A549 (cell line): Measurements from ENCODE around the gene TSPAN15.
A peak's percentile ranks its signal among the peaks of the same experiment; 100 is the strongest.

Experiments
- CTCF ChIP-seq: fragments of >200 bp; sonication (Bioruptor Twin); formaldehyde crosslinking; IDR thresholded peaks from 3 replicates; pipeline ENCODE4 v1.5.1; 2016
- EHMT2 ChIP-seq: fragments of 200-600 bp; sonication (generic); IDR thresholded peaks from 2 replicates; pipeline ENCODE4 v1.6.1; 2016; ENCODE audit warnings: antibody characterized with exemption, low read depth, mild to moderate bottlenecking, moderate library complexity
- HDAC2 ChIP-seq: fragments of 200-600 bp; sonication (generic); IDR thresholded peaks from 2 replicates; pipeline ENCODE4 v1.6.1; 2016
- HMGXB4 ChIP-seq: fragments of 250-450 bp; sonication (Bioruptor Pico); IDR thresholded peaks from 2 replicates; pipeline ENCODE4 v1.5.0; 2021; ENCODE audit warnings: mild to moderate bottlenecking, moderate library complexity, borderline replicate concordance
- HOXA7 ChIP-seq: fragments of 250-450 bp; sonication (Bioruptor Pico); IDR thresholded peaks from 2 replicates; pipeline ENCODE4 v1.5.0; 2020; ENCODE audit warnings: mild to moderate bottlenecking, moderate library complexity
- MAX ChIP-seq: IDR thresholded peaks from 2 replicates; pipeline ENCODE4 v1.6.1; 2012
- NPAS2 ChIP-seq: fragments of 250-450 bp; sonication (Bioruptor Pico); IDR thresholded peaks from 2 replicates; pipeline ENCODE4 v1.8.0; 2022; ENCODE audit warnings: mild to moderate bottlenecking, moderate library complexity, borderline replicate concordance
- NR3C1 ChIP-seq: fragments of >200 bp; sonication (Bioruptor Twin); formaldehyde crosslinking; IDR thresholded peaks from 3 replicates; pipeline ENCODE4 v1.6.1; 2017
- PBX3 ChIP-seq: IDR thresholded peaks from 2 replicates; pipeline ENCODE4 v1.6.1; 2012
- POLR2A ChIP-seq: IDR thresholded peaks from 2 replicates; pipeline ENCODE4 v1.6.1; 2012; ENCODE audit warnings: mild to moderate bottlenecking, low read length
- POLR2AphosphoS2 ChIP-seq: conservative IDR thresholded peaks from 2 replicates; pipeline ENCODE4 v1.6.1; 2012; ENCODE audit warnings: low read length, improper control_type of control experiment, inconsistent platforms
- SMC3 ChIP-seq: fragments of >200 bp; sonication (Bioruptor Twin); formaldehyde crosslinking; IDR thresholded peaks from 3 replicates; pipeline ENCODE4 v1.6.1; 2018; ENCODE audit warnings: inconsistent platforms
- TP53 ChIP-seq: fragments of 250-450 bp; sonication (Bioruptor Pico); IDR thresholded peaks from 2 replicates; pipeline ENCODE4 v1.5.0; 2021; ENCODE audit warnings: mild to moderate bottlenecking, moderate library complexity
- ZFP36 ChIP-seq: fragments of 450-650 bp; IDR thresholded peaks from 2 replicates; pipeline ENCODE4 v1.6.1; 2014; ENCODE audit warnings: borderline replicate concordance; ENCODE audit not compliant: partially characterized antibody

- TF ChIP-seq NPAS2 (CRISPR knock-in tag) = no peak
- no peak for TF ChIP-seq HMGXB4 (CRISPR knock-in tag)
- TF ChIP-seq HOXA7 (CRISPR knock-in tag) = no peak
- no peak for TF ChIP-seq CTCF
- TF ChIP-seq EHMT2 = no peak
- TF ChIP-seq PBX3 = no peak
- TF ChIP-seq TP53 (CRISPR knock-in tag) = no peak
- TF ChIP-seq POLR2AphosphoS2 = no peak
- TF ChIP-seq ZFP36 = no peak
- peak; percentile 94 for TF ChIP-seq MAX
- TF ChIP-seq SMC3 = no peak
- no peak for TF ChIP-seq NR3C1
- no peak for TF ChIP-seq HDAC2
- TF ChIP-seq POLR2A = no peak
Observed at GRCh38 chr10:69451784-69452251, 553 bp downstream of the TSPAN15 start.
